CD4-positive, alpha-beta T cell treated with Interferon alpha-2 for 1 hour (primary cell): ENCODE measurements around the gene FYCO1.
A peak's percentile ranks its signal among the peaks of the same experiment; 100 is the strongest.

Experiments
- DNase-seq, 2 donors: peaks; one replicate each; pipeline ENCODE4 v3.0.0-alpha.2; 2020 to 2022

Gene FYCO1

DNA sequence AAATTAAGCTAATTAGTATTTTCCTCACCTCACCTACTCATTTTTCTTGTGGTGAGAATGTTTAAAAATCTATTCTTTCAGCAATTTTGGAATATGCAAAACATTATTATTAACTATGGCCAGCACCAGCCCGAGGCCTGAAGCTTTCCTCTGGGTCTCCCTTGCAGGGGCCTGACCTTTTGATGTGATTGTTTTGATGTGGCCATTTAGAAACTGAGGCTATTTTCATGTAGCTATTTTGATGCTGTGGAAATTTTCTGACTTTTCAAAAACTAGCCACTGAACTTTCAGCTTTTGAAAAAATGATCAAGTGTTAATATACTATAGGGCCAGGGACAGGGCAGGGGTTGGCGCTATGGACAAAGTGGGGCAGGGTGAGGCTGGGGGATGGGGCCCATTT lies 117.5 kb downstream of the FYCO1 start:
- DNase-seq, result no peak

DNA sequence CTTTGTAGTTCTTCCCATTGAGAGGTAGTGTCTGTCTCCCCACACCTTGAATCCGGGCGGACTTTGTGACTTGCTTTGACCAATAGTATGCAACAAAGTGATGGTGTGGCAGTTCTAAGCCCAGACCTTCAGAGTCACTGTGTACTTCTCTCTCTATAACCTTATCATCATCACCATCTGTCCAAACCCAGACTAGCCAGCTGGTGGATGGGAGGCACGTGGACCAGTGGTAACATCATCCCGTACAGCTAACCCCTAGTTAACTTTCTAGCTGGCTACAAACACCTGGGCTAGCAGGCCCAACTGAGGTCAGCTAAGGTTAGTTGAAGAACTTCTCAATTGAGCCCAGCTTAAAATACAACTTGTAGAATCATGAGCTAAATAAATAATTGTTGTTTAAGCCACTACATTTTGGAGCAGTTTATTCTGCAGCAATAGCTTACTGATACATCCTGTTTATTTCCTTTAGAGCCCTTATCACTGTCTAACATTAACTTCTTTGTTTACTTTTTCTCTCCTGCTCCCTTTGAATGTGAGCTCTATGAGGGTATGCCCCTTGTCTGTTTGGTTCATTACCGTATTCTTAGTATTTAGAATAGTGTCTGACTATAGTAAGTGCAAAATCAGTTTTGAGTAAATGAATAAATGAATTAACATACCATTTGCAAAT lies 120.8 kb downstream of the FYCO1 start:
- no peak for DNase-seq

DNA sequence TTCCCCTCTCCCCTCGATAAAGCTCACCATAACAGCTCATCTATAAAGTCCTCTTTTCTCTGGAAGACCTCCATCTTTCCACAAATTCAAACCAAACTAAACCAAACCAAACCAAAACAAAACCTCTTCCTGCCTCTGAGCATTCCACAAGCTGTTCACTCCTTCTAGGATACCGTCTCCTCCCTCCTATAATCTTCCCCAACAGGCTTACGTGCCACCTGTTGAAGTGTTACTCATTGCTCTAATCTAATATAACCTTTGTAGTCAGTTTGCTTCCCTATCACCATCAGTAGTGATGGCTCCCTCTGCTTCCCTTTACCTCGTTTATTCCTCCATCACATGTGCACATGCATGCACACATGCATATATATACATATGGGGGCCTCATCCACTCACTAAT lies 122.0 kb downstream of the FYCO1 start:
- DNase-seq, result no peak

DNA sequence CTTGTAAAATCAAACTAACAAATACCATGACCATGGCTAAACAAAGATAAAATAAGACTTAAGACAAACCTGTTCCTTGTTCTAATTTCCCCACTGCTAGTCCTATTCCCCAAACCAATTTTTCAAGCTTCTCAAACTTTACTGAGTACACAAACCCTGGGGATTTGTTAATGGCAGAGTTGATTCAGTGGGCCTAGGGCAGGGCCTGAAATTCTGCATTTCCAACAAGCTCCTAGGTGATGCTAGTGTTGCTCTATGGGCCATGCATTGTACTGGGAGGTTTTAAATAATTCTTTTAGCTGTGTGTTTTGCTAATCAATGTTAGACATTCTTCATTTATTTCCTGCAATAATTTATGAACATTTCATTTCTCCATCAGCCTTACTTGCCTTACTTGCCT lies 122.6 kb downstream of the FYCO1 start:
- no peak for DNase-seq

DNA sequence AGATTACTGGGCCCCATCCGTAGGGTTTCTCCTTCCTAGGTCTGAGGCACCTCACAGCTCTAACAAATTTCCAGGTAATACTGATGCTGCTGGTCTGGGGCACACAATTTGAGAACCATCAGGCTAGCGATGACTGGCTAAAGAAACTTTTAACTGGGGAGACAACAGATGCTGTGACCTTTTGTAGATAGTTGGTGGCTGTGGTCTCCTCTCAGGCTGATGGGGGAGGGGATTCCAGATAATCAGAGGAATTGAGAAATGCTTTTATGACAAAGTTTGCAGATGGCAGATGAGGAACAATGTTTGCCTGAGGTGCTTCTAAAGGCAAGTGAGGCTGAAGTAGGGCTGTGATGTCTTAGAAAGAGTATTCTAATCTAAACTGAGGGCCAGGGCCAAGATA lies 123.1 kb downstream of the FYCO1 start:
- DNase-seq, result no peak

DNA sequence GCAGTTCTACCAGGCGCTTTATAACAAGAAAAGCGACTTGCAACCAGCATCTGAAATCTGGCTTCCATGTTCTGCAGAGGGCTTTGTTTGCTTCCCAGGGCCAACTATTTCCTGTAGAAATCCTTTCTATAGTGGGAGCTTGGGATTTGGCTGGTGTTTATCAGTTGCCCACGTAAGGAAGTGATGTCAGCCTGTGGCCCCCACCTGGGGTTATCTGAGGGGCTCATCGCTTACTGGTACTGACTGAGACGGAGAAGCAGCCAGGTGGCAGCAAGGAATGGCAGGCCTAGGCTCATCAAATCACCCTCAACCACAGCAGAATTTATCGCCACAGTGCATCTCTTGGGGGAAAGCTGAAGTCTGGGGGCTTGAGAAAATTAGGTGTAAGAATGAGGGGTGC lies 123.8 kb downstream of the FYCO1 start:
- no peak for DNase-seq

DNA sequence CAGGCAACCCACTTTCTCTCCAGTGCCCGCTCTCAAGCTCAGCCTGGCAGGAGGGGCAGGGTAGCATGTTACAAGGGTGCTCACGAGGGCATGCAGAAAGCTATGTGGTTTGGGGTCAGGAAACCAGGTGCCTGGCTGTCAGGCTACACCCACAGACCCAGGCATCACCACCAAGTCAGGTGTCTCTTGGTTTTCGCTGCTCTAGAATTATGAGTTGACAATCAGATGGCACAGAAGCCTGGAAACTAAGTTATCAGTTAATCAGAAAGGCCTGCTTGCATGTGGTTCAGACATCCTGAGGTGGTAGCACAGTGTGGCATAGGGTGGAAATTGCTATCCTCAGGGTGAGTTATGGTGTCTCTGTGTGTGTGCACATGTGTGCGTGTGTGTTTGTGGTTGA lies 125.5 kb downstream of the FYCO1 start:
- DNase-seq, result peak; percentile 54 to 77

DNA sequence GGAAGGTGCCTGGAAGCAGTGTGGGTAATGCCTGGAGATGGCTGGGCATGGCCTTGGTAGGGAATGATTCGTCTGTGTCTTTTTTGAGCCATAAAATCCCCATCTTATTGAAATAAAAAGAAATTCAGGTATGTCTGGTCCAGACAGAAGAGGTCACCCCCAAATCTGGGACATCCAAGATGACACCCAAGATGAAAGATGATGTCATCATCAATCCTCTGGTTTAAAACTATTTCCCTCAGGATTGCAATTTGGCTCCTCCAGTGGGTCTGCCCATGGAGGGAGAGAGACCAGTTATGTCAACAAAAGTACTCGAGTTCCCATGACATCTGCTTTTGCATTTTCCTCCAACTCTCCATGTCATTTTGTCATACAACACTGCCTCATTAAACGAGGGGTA lies 126.0 kb downstream of the FYCO1 start:
- DNase-seq, result no peak

DNA sequence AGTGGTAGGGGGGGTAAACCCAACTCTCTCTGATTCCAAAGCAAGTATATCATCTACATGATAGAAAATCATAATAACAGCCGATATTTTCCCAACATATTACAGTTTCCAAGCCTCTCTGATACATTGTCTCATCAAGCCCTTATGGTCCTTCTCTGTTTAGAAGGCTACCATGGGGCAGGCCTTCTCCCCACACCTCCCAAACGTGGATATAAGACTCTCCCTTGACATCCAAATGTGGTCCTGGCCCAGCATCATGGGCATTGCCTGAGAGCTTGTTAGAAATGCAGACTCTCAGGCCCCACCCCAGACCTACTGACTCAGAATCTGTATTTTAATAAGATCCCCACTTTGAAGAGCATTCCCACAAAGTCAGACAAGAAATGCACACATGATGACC lies 127.0 kb downstream of the FYCO1 start:
- DNase-seq, result no peak

DNA sequence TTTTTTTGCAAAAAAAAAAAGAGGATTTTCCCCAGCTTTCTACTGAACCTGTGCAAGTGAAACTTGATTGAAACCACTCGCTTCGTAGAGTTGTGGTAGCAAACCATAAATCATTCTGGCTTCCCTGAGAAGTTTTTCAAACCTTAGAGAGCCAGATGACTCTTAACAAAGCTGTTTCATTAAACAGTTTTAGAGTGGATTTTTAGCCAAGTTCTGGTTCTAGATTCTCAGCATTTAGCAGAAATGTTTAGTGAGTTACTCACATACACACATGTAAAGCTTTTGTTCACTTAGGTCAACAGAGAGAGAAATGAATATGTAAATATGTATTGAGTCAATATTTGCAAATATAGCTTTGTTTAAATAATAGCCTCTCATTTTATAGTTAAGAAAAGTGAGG lies 127.4 kb downstream of the FYCO1 start:
- DNase-seq, result no peak
